HUES6 (cell line): ENCODE data around the gene UPF2.
A peak's percentile ranks its signal among the peaks of the same experiment; 100 is the strongest.

Experiments
- H3K27ac ChIP-seq: 2 replicates; pipeline ENCODE4 v1.7.0; 2013; ENCODE audit warnings: low read depth, mild to moderate bottlenecking, low read length, inconsistent platforms
- H3K27me3 ChIP-seq: 2 replicates; pipeline ENCODE4 v1.6.1; 2013; ENCODE audit warnings: low read length; ENCODE audit not compliant: control insufficient read depth, insufficient read depth
- H3K36me3 ChIP-seq: 2 replicates; pipeline ENCODE4 v1.6.1; 2013; ENCODE audit warnings: low read length; ENCODE audit not compliant: control insufficient read depth, insufficient read depth
- H3K4me1 ChIP-seq: 2 replicates; pipeline ENCODE4 v1.6.1; 2013; ENCODE audit warnings: low read length; ENCODE audit not compliant: control insufficient read depth, insufficient read depth
- H3K4me3 ChIP-seq: 2 replicates; pipeline ENCODE4 v1.5.1; 2013; ENCODE audit warnings: low read depth, low read length
- H3K9ac ChIP-seq: one replicate; pipeline ENCODE4 v1.6.1; 2013; ENCODE audit warnings: mild to moderate bottlenecking, low read length
- H3K9me3 ChIP-seq: 2 replicates; pipeline ENCODE4 v1.6.1; 2013; ENCODE audit warnings: low read depth, low read length; ENCODE audit not compliant: control insufficient read depth, insufficient read depth

The UPF2 gene

DNA sequence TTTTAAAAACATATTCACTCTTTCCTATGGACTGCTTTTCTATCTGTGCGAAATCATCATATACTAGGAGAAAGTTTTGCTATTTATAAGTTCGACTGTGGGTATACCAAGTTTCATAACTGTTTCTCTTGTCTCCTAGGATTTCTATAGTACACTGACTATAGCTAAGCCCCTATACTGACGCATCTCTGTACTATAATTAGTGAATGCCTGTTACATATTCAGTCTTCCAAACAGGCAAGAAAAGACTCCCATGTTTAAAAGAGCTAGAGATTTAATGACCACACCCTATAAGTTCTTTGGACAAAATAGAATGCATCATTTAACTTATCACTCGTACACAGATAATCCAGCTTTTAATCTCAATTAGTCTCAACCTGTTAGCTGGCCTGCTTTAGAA is 80.8 kb downstream of the UPF2 start:
- peaks cover 81% of the 10 kb centered on the region for H3K36me3 ChIP-seq

GRCh38 chr10:11959966-11960365 is 82.6 kb downstream of the UPF2 start:
- Histone ChIP-seq H3K9ac (no peak overlapping the region), H3K27ac (no peak overlapping the region), H3K9me3 (no peaks in the 10 kb centered on the region), H3K36me3 (peaks cover 90% of the 10 kb centered on the region), H3K27me3 (no peaks in the 10 kb centered on the region), H3K4me3 (no peak overlapping the region), H3K4me1 (no peaks in the 10 kb centered on the region)

More for the DNA sequence above, 80.8 kb downstream of the UPF2 start:
- Histone ChIP-seq H3K4me1 (no peaks in the 10 kb centered on the region), H3K27ac (no peak overlapping the region), H3K9me3 (no peaks in the 10 kb centered on the region), H3K4me3 (no peak overlapping the region), H3K27me3 (no peaks in the 10 kb centered on the region), H3K9ac (no peak overlapping the region)

GRCh38 chr10:11958956-11959355 is 83.7 kb downstream of the UPF2 start:
- H3K4me1 ChIP-seq = no peaks in the 10 kb centered on the region
- no peak overlapping the region for H3K27ac ChIP-seq
- no peak overlapping the region for H3K4me3 ChIP-seq
- no peaks in the 10 kb centered on the region for H3K9me3 ChIP-seq
- H3K9ac ChIP-seq = no peak overlapping the region
- peaks cover 82% of the 10 kb centered on the region for H3K36me3 ChIP-seq
- no peaks in the 10 kb centered on the region for H3K27me3 ChIP-seq

- no peak overlapping the region for H3K4me3 ChIP-seq
- no peaks in the 10 kb centered on the region for H3K9me3 ChIP-seq
- no peaks in the 10 kb centered on the region for H3K4me1 ChIP-seq
- no peak overlapping the region for H3K27ac ChIP-seq
- no peak overlapping the region for H3K9ac ChIP-seq
- H3K36me3 ChIP-seq = peaks cover 52% of the 10 kb centered on the region
- no peaks in the 10 kb centered on the region for H3K27me3 ChIP-seq
Observed at GRCh38 chr10:11951695-11952094, 90.9 kb downstream of the UPF2 start.

DNA sequence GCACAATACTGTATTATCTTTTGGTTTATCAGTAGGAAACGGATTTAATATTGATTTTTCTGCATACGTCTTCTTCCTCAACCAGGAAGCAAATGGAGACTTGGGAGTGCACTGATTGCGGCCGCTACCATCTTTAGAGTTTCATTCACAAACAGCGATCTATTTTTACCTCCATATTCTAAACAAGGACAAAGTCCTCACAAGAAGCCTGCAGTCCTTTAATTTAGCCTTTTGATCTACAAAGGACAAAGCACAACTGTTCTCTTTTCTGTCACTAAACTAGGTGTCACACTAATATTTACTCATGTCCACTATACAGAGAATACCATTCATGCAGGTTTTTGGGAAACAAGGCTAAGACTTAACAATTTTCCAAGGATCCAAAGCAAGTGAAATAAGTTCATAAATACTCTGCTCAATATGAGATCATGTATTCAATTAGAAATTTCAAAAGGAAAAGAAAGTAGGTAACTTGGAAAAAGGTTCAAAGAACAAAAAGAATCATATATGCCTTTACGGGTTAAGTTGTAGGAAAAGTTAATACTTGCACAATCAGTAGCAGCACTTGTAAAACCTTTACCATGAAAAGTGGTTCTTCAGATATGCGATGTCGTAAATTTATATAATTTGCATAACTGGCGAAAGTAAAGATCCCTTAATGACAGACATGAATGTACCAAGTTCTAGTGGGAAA is 92.1 kb downstream of the UPF2 start:
- Histone ChIP-seq H3K36me3 (peaks cover 43% of the 10 kb centered on the region), H3K4me3 (no peak overlapping the region), H3K27me3 (no peaks in the 10 kb centered on the region), H3K4me1 (no peaks in the 10 kb centered on the region), H3K9ac (no peak overlapping the region), H3K9me3 (no peaks in the 10 kb centered on the region), H3K27ac (no peak overlapping the region)

DNA sequence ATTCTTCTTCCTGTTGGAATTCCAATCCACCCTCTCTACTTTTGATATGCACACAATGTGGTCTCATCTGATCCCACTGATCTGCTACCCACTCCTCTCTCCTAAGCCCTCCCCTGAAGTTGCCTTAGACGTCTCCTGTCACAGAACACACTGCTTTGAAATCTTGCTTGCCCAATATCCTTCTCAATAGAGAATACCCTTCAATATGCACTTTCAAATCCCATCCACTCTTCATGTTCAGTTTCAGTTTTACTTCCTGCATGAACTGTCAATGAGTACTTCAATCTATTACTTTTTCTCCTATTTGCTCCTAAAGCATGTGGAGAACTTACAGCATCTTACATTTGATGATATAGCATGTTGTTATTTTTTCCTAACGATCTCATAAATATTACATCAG is 93.5 kb downstream of the UPF2 start:
- Histone ChIP-seq H3K4me1 (no peaks in the 10 kb centered on the region), H3K27me3 (no peaks in the 10 kb centered on the region), H3K4me3 (no peak overlapping the region), H3K27ac (no peak overlapping the region), H3K9me3 (no peaks in the 10 kb centered on the region), H3K36me3 (peaks cover 40% of the 10 kb centered on the region), H3K9ac (no peak overlapping the region)

DNA sequence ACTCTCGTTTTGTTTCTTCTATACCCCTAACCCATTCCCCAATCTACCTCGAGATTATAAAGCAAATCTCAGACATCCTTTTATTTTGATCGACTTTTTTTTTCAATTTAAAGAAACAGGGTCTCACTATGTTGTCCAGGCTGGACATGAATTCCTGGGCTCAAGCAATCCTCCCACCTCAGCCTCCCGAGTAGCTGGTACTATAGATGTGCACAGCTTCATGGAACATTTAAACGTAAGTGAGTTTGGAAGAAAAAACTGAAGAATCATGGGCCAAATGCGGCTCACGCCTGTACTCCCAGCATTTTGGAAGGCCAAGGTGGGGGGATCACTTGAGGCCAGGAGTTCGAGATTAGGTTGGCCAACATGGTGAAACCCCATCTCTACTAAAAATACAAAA is 96.0 kb downstream of the UPF2 start:
- Histone ChIP-seq H3K27me3 (no peaks in the 10 kb centered on the region), H3K9ac (no peak overlapping the region), H3K4me3 (no peak overlapping the region), H3K4me1 (0 out of 2 replicates have a peak, but pooled peaks cover 6% of the 10 kb centered on the region), H3K36me3 (peaks cover 46% of the 10 kb centered on the region), H3K27ac (no peak overlapping the region), H3K9me3 (no peaks in the 10 kb centered on the region)

- peak overlapping the region; percentile 40 for H3K4me3 ChIP-seq
Observed at GRCh38 chr10:11936389-11937152, 106.0 kb downstream of the UPF2 start.

GRCh38 chr10:11934262-11934661 is 108.3 kb downstream of the UPF2 start:
- Histone ChIP-seq H3K27ac (peak overlapping the region; percentile 9; the same call in 1 of the 2 replicates), H3K36me3 (peaks cover 36% of the 10 kb centered on the region), H3K4me1 (peaks cover 38% of the 10 kb centered on the region)

More at GRCh38 chr10:11936389-11937152, 106.0 kb downstream of the UPF2 start:
- Histone ChIP-seq H3K4me1 (peaks cover 38% of the 10 kb centered on the region), H3K9me3 (no peaks in the 10 kb centered on the region), H3K36me3 (peaks cover 19% of the 10 kb centered on the region), H3K27ac (peak overlapping the region; percentile 52; the same call in 1 of the 2 replicates), H3K27me3 (no peaks in the 10 kb centered on the region), H3K9ac (peak overlapping the region; percentile 31)

DNA sequence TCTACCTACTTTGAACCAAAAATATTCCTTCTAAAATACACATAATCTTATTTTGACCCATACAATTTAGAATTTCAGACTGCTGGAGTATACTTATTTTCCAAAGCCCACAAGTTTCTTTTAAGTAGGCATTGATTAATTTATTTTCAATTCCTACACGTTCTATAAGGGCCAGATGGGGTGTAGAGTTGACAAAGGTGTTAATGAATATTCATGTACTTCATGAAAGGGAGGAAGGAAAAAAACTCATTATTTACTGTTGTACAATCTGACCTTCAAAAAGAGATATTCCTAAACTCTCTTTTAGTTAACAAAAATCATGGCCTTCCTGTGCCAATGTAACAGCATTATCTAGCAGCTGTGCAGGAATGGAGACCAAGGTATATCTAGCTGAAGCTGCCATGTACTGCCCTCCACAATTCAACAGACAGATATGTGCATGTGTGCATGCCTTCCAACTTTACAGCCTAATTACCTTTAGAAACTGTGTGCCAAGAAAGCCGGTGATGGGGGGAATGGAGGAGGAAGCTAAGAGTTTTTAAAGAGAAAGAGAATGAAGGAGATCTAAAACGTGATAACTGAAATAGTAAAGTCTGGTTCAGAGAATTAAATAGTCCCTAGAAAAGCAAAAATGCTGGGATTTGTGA is 108.9 kb downstream of the UPF2 start:
- Histone ChIP-seq H3K9ac (no peak overlapping the region), H3K4me1 (peaks cover 38% of the 10 kb centered on the region), H3K4me3 (no peak overlapping the region), H3K9me3 (no peaks in the 10 kb centered on the region), H3K27me3 (no peaks in the 10 kb centered on the region), H3K27ac (peak overlapping the region; percentile 9; the same call in 1 of the 2 replicates), H3K36me3 (peaks cover 41% of the 10 kb centered on the region)

More at GRCh38 chr10:11934262-11934661, 108.3 kb downstream of the UPF2 start:
- Histone ChIP-seq H3K9me3 (no peaks in the 10 kb centered on the region), H3K4me3 (no peak overlapping the region), H3K9ac (no peak overlapping the region), H3K27me3 (no peaks in the 10 kb centered on the region)

GRCh38 chr10:11931038-11931437 is 111.6 kb downstream of the UPF2 start:
- H3K9ac ChIP-seq = no peak overlapping the region
- peaks cover 26% of the 10 kb centered on the region for H3K4me1 ChIP-seq
- no peaks in the 10 kb centered on the region for H3K9me3 ChIP-seq
- H3K27ac ChIP-seq = no peak overlapping the region
- peaks cover 66% of the 10 kb centered on the region for H3K36me3 ChIP-seq
- H3K27me3 ChIP-seq = no peaks in the 10 kb centered on the region
- no peak overlapping the region for H3K4me3 ChIP-seq
